K562 (cell line): ENCODE results near the gene PACC1. TPM values are rescaled to one million over a fixed set of nuclear protein-coding genes. Genes with fewer than 3 reads are reported as not detected.
A peak's percentile ranks its signal among the peaks of the same experiment; 100 is the strongest.

Experiments
- BRF1 ChIP-seq: IDR thresholded peaks from 3 replicates; pipeline ENCODE4 v1.6.1; 2011; ENCODE audit warnings: borderline replicate concordance, mild to moderate bottlenecking; ENCODE audit not compliant: insufficient read length; ENCODE audit errors: extremely low read depth
- CTBP1 ChIP-seq: fragments of 450-650 bp; IDR thresholded peaks from 2 replicates; pipeline ENCODE4 v1.6.1; 2016; ENCODE audit warnings: borderline replicate concordance
- DDX20 ChIP-seq: fragments of 450-650 bp; IDR thresholded peaks from 2 replicates; pipeline ENCODE4 v1.6.1; 2016; ENCODE audit warnings: missing genetic modification characterization, low read depth, mild to moderate bottlenecking, missing compliant biosample characterization, moderate library complexity
- FOXA3 ChIP-seq, 2 experiments: fragments of 450-650 bp in 1 of 2; sonication (generic) in 1 of 2; formaldehyde crosslinking; IDR thresholded peaks in 1 of 2; conservative IDR thresholded peaks in 1 of 2; 2 replicates each; pipeline versions ENCODE4 v1.4.0 to v1.8.0; 2020 to 2022; ENCODE audit warnings: mild to moderate bottlenecking in 2 of 2, missing genetic modification reagents in 1 of 2
- HDAC8 ChIP-seq: fragments of 450-650 bp; IDR thresholded peaks from 2 replicates; pipeline ENCODE4 v1.6.1; 2016; ENCODE audit warnings: mild to moderate bottlenecking, missing genetic modification characterization, moderate library complexity, missing compliant biosample characterization
- HNRNPK ChIP-seq: fragments of 200-400 bp; formaldehyde crosslinking; IDR thresholded peaks from one replicate; pipeline ENCODE4 v1.6.1; 2018; ENCODE audit warnings: mild to moderate bottlenecking, low read depth, low read length; ENCODE audit not compliant: poor library complexity, severe bottlenecking
- KDM2B ChIP-seq: fragments of 250-450 bp; sonication (Bioruptor Pico); IDR thresholded peaks from 2 replicates; pipeline ENCODE4 v1.8.0; 2021; ENCODE audit warnings: mild to moderate bottlenecking, moderate library complexity
- L3MBTL2 ChIP-seq: fragments of 450-650 bp; IDR thresholded peaks from 2 replicates; pipeline ENCODE4 v1.6.1; 2016; ENCODE audit warnings: mild to moderate bottlenecking, moderate library complexity
- MTF1 ChIP-seq: fragments of 250-450 bp; sonication (Bioruptor Pico); IDR thresholded peaks from 2 replicates; pipeline ENCODE4 v1.9.0; 2021; ENCODE audit warnings: moderate library complexity, mild to moderate bottlenecking, inconsistent platforms, borderline replicate concordance
- SLC30A9 ChIP-seq: fragments of 250-450 bp; sonication (Bioruptor Pico); IDR thresholded peaks from 2 replicates; pipeline ENCODE4 v1.8.0; 2022; ENCODE audit warnings: mild to moderate bottlenecking, moderate library complexity
- SRSF3 ChIP-seq: fragments of 200-400 bp; formaldehyde crosslinking; IDR thresholded peaks from 2 replicates; pipeline ENCODE4 v1.6.1; 2016; ENCODE audit warnings: mild to moderate bottlenecking, low read length, moderate library complexity; ENCODE audit not compliant: insufficient read depth
- TEAD1 ChIP-seq, 2 experiments: fragments of 450-650 bp in 1 of 2; sonication (generic) in 1 of 2; formaldehyde crosslinking; IDR thresholded peaks; 2 replicates each; pipeline versions ENCODE4 v1.4.0 to v1.8.0; 2020 to 2022; ENCODE audit warnings: mild to moderate bottlenecking in 2 of 2, missing genetic modification reagents in 1 of 2
- ZNF699 ChIP-seq: fragments of 250-450 bp; sonication (Bioruptor Pico); IDR thresholded peaks from 2 replicates; pipeline ENCODE4 v1.8.0; 2021; ENCODE audit warnings: mild to moderate bottlenecking, moderate library complexity; ENCODE audit not compliant: insufficient replicate concordance
- polyA plus RNA-seq, 8 experiments: library from polyadenylated mRNA; depleted of rRNA in 4 of 8; stranded (reverse) in 5 of 8; unstranded in 3 of 8; fragments of >200 nt; fragmentation: Nextera tagmentation in 2 of 8; fragmentation: Illumina TruSeq in 1 of 8; extraction: Ambion mirVana in 2 of 8; extraction: Trizol in 1 of 8; gene quantifications; 2 replicates each; pipeline versions ENCODE4 v1.2.1 to v1.2.3, GENCODE V29; 2011 to 2014; ENCODE audit warnings: inconsistent platforms in 1 of 8, missing spikeins in 1 of 8
- total RNA-seq, 7 experiments: library from RNA; depleted of rRNA in 6 of 7; stranded (reverse); fragments of >200 nt in 6 of 7; fragmentation: Illumina TruSeq in 2 of 7; extraction: Trizol in 2 of 7; gene quantifications; 2 replicates each; pipeline versions ENCODE4 v1.2.1 to v1.2.3, GENCODE V29; 2011 to 2021; ENCODE audit warnings: low replicate concordance in 1 of 7
- TF ChIP-seq, protein P1 (sequence below): fragments of 450-650 bp; IDR thresholded peaks from 2 replicates; pipeline ENCODE4 v1.6.1; 2016; ENCODE audit warnings: mild to moderate bottlenecking, moderate library complexity
- TF ChIP-seq, protein P2 (sequence below): fragments of 200-800 bp; sonication (Bioruptor generic); IDR thresholded peaks from 2 replicates; pipeline ENCODE4 v1.6.1; 2017; ENCODE audit warnings: missing genetic modification characterization, missing compliant biosample characterization

The PACC1 gene
- total and polyA plus RNA-seq, 9 of the 15 experiments (the other 6 are each of a cell fraction or from before 2014, with no cell fraction given) = 7.1 to 19.3 (median 14.9) TPM

DNA sequence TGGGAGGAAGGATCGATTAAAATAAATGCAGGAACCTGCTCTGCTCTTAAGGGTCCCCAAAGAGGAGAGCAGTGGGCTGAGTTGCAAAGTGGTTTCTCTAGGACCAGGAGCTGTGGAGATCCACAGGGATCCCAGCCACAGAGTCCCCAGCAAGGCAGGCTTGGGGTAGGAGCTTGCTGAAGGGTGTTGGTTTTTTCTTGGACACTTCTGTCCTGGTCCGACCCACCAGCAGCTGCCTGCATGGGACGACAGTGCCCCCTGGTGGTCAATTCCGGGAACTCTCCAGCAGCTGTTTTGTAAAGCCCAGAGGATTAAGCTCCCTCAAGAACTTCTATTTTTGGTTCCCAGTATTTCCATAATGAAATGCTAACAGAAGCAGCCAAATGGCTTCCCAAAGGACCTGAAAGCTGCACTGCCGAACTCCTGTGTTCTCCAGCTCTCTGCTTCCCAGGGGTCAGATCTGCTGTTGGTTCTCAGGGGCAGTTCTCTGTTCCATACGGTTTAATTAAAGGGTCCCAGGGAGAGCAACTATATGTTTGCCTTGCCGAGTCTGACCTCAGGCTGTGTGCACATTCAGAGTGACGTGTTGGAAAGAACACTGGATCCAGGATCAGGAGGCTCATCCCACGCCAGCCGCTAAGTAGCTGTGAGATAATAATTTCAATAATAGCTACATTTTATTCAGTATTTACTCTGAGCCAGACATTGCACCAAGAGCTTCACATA is 41.3 kb upstream of the PACC1 start (continued):
- TF ChIP-seq, protein P1, sequence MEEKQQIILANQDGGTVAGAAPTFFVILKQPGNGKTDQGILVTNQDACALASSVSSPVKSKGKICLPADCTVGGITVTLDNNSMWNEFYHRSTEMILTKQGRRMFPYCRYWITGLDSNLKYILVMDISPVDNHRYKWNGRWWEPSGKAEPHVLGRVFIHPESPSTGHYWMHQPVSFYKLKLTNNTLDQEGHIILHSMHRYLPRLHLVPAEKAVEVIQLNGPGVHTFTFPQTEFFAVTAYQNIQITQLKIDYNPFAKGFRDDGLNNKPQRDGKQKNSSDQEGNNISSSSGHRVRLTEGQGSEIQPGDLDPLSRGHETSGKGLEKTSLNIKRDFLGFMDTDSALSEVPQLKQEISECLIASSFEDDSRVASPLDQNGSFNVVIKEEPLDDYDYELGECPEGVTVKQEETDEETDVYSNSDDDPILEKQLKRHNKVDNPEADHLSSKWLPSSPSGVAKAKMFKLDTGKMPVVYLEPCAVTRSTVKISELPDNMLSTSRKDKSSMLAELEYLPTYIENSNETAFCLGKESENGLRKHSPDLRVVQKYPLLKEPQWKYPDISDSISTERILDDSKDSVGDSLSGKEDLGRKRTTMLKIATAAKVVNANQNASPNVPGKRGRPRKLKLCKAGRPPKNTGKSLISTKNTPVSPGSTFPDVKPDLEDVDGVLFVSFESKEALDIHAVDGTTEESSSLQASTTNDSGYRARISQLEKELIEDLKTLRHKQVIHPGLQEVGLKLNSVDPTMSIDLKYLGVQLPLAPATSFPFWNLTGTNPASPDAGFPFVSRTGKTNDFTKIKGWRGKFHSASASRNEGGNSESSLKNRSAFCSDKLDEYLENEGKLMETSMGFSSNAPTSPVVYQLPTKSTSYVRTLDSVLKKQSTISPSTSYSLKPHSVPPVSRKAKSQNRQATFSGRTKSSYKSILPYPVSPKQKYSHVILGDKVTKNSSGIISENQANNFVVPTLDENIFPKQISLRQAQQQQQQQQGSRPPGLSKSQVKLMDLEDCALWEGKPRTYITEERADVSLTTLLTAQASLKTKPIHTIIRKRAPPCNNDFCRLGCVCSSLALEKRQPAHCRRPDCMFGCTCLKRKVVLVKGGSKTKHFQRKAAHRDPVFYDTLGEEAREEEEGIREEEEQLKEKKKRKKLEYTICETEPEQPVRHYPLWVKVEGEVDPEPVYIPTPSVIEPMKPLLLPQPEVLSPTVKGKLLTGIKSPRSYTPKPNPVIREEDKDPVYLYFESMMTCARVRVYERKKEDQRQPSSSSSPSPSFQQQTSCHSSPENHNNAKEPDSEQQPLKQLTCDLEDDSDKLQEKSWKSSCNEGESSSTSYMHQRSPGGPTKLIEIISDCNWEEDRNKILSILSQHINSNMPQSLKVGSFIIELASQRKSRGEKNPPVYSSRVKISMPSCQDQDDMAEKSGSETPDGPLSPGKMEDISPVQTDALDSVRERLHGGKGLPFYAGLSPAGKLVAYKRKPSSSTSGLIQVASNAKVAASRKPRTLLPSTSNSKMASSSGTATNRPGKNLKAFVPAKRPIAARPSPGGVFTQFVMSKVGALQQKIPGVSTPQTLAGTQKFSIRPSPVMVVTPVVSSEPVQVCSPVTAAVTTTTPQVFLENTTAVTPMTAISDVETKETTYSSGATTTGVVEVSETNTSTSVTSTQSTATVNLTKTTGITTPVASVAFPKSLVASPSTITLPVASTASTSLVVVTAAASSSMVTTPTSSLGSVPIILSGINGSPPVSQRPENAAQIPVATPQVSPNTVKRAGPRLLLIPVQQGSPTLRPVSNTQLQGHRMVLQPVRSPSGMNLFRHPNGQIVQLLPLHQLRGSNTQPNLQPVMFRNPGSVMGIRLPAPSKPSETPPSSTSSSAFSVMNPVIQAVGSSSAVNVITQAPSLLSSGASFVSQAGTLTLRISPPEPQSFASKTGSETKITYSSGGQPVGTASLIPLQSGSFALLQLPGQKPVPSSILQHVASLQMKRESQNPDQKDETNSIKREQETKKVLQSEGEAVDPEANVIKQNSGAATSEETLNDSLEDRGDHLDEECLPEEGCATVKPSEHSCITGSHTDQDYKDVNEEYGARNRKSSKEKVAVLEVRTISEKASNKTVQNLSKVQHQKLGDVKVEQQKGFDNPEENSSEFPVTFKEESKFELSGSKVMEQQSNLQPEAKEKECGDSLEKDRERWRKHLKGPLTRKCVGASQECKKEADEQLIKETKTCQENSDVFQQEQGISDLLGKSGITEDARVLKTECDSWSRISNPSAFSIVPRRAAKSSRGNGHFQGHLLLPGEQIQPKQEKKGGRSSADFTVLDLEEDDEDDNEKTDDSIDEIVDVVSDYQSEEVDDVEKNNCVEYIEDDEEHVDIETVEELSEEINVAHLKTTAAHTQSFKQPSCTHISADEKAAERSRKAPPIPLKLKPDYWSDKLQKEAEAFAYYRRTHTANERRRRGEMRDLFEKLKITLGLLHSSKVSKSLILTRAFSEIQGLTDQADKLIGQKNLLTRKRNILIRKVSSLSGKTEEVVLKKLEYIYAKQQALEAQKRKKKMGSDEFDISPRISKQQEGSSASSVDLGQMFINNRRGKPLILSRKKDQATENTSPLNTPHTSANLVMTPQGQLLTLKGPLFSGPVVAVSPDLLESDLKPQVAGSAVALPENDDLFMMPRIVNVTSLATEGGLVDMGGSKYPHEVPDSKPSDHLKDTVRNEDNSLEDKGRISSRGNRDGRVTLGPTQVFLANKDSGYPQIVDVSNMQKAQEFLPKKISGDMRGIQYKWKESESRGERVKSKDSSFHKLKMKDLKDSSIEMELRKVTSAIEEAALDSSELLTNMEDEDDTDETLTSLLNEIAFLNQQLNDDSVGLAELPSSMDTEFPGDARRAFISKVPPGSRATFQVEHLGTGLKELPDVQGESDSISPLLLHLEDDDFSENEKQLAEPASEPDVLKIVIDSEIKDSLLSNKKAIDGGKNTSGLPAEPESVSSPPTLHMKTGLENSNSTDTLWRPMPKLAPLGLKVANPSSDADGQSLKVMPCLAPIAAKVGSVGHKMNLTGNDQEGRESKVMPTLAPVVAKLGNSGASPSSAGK = no peak
- TF ChIP-seq, protein P2, sequence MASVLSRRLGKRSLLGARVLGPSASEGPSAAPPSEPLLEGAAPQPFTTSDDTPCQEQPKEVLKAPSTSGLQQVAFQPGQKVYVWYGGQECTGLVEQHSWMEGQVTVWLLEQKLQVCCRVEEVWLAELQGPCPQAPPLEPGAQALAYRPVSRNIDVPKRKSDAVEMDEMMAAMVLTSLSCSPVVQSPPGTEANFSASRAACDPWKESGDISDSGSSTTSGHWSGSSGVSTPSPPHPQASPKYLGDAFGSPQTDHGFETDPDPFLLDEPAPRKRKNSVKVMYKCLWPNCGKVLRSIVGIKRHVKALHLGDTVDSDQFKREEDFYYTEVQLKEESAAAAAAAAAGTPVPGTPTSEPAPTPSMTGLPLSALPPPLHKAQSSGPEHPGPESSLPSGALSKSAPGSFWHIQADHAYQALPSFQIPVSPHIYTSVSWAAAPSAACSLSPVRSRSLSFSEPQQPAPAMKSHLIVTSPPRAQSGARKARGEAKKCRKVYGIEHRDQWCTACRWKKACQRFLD (CRISPR knock-in tag) = no peak
- TF ChIP-seq SLC30A9 (CRISPR knock-in tag) (no peak), L3MBTL2 (no peak), MTF1 (CRISPR knock-in tag) (no peak), DDX20 (no peak), SRSF3 (no peak), TEAD1 (CRISPR knock-in tag; IDR thresholded peaks at IDR 0.05) (no peak), HDAC8 (tag) (no peak), KDM2B (CRISPR knock-in tag) (no peak), ZNF699 (CRISPR knock-in tag) (no peak), FOXA3 (CRISPR knock-in tag; conservative IDR thresholded peaks at IDR 0.05 in 1 of 2, IDR thresholded peaks at IDR 0.05 in 1 of 2) (0 out of 4 replicates have a peak, but pooled peaks of 1 of the 2 experiments have one; percentile 6), BRF1 (no peak), HNRNPK (no peak), CTBP1 (no peak)
